PC-3 (cell line): Measurements from ENCODE around the gene C1QTNF6. TPM values are rescaled to one million over a fixed set of nuclear protein-coding genes. Genes with fewer than 3 reads are reported as not detected.

ENCODE experiments used
- ATAC-seq: fragments of 200-7000 bp; cut with Tn5 transposase; 2 replicates; pipeline ENCODE4 v1.9.1; 2020; ENCODE audit warnings: mild to moderate bottlenecking, moderate library complexity
- BruUV-seq: library from RNA; stranded (reverse); fragments of 400-500 nt; replicated peaks from 2 replicates; lab custom pipeline; 2021; lab: Mats Ljungman, UMichigan
- CTCF ChIA-PET: fragments of 300-600 bp; sonication (Branson Sonifier 250); formaldehyde crosslinking; loops from one replicate; lab custom pipeline; 2022; ENCODE audit warnings: antibody characterized with exemption; lab: Charles Lee
- POLR2A ChIA-PET: fragments of 300-600 bp; sonication (Branson Sonifier 250); formaldehyde crosslinking; loops from one replicate; lab custom pipeline; 2022; ENCODE audit warnings: antibody characterized with exemption; ENCODE audit not compliant: unreplicated experiment; lab: Charles Lee
- DNase-seq: peaks from one replicate; pipeline ENCODE4 v3.0.0-alpha.2; 2015
- H2AFZ ChIP-seq: fragments of 300-600 bp; sonication (generic); 2 replicates; pipeline ENCODE4 v1.6.0; 2016; ENCODE audit warnings: antibody characterized with exemption, low read length
- H3F3A ChIP-seq: fragments of 300-600 bp; sonication (generic); one replicate; pipeline ENCODE4 v1.6.0; 2017; ENCODE audit warnings: antibody characterized with exemption, low read length, control low read depth, mild to moderate bottlenecking; ENCODE audit not compliant: unreplicated experiment
- H3K27ac ChIP-seq: fragments of 300-600 bp; sonication (generic); 2 replicates; pipeline ENCODE4 v1.5.1; 2016; ENCODE audit warnings: mild to moderate bottlenecking, low read length
- H3K27me3 ChIP-seq: fragments of 300-600 bp; sonication (generic); 2 replicates; pipeline ENCODE4 v1.6.1; 2016; ENCODE audit warnings: low read length, mixed read lengths
- H3K36me3 ChIP-seq: fragments of 300-600 bp; sonication (generic); 2 replicates; pipeline ENCODE4 v1.6.1; 2016; ENCODE audit warnings: low read depth, mixed run types, low read length, mixed read lengths
- H3K4me1 ChIP-seq: fragments of 300-600 bp; sonication (generic); 2 replicates; pipeline ENCODE4 v1.5.1; 2016; ENCODE audit warnings: low read length; ENCODE audit not compliant: insufficient read depth
- H3K4me2 ChIP-seq: fragments of 300-600 bp; sonication (generic); 2 replicates; pipeline ENCODE4 v1.6.0; 2016; ENCODE audit warnings: low read length
- H3K4me3 ChIP-seq: fragments of 300-600 bp; sonication (generic); 2 replicates; pipeline ENCODE4 v1.5.1; 2016; ENCODE audit warnings: mild to moderate bottlenecking, low read length, mixed read lengths
- H3K79me2 ChIP-seq: fragments of 300-600 bp; sonication (generic); 2 replicates; pipeline ENCODE4 v1.6.1; 2017; ENCODE audit warnings: low read length, mixed read lengths
- H3K9ac ChIP-seq: fragments of 300-600 bp; sonication (generic); 2 replicates; pipeline ENCODE4 v1.6.0; 2016; ENCODE audit warnings: mild to moderate bottlenecking, low read length
- H3K9me2 ChIP-seq: fragments of 300-600 bp; sonication (generic); replicated peaks from 2 replicates; pipeline ENCODE4 v1.6.1; 2016; ENCODE audit warnings: mixed run types, low read length, mixed read lengths
- H3K9me3 ChIP-seq: fragments of 300-600 bp; sonication (generic); 2 replicates; pipeline ENCODE4 v1.6.1; 2016; ENCODE audit warnings: low read length, mixed read lengths
- H4K20me1 ChIP-seq: fragments of 300-600 bp; sonication (generic); 2 replicates; pipeline ENCODE4 v1.6.1; 2016; ENCODE audit warnings: low read length, mixed read lengths
- CTCF ChIP-seq: fragments of 300-600 bp; sonication (generic); conservative IDR thresholded peaks from 2 replicates; pipeline ENCODE4 v1.5.1; 2017; ENCODE audit warnings: antibody characterized with exemption, low read depth, mild to moderate bottlenecking, low read length
- EZH2 ChIP-seq: fragments of 300-600 bp; sonication (generic); IDR thresholded peaks from one replicate; pipeline ENCODE4 v1.6.1; 2017; ENCODE audit warnings: antibody characterized with exemption, mild to moderate bottlenecking, low read length; ENCODE audit not compliant: unreplicated experiment
- EZH2phosphoT487 ChIP-seq: fragments of 300-600 bp; sonication (generic); IDR thresholded peaks from 2 replicates; pipeline ENCODE4 v1.6.1; 2018; ENCODE audit warnings: mild to moderate bottlenecking, antibody characterized with exemption, low read length, borderline replicate concordance
- intact Hi-C: fragments of 100-400 bp; cut with micrococcal nuclease; formaldehyde crosslinking; loops from 2 replicates; pipeline ENCODE4 v1.9.0; 2023
- total RNA-seq: library from RNA; depleted of rRNA; stranded (reverse); fragments of >200 nt; gene quantifications from 2 replicates; pipeline ENCODE4 v1.2.3, GENCODE V29; 2014

C1QTNF6 gene
- total RNA-seq, 1 experiment from 2014 or later = 3.8 TPM

GRCh38 chr22:37135023-37135422, 53.0 kb downstream of the C1QTNF6 start:
- ChIA-PET POLR2A (no interaction called here), CTCF (no interaction called here)
- no peaks in the 10 kb centered on the region for H3K79me2 ChIP-seq
- DNase-seq (no peak), ATAC-seq (no peak)
- no peak overlapping the region for H3K4me3 ChIP-seq
- no peak overlapping the region for H3K27ac ChIP-seq
- no peaks in the 10 kb centered on the region for H3K36me3 ChIP-seq
- H3K9me3 ChIP-seq = no peaks in the 10 kb centered on the region
- no peaks in the 10 kb centered on the region for H3K4me1 ChIP-seq
- intact Hi-C loops = no loop called here
- TF ChIP-seq CTCF (no peak), EZH2 (no peak), EZH2phosphoT487 (no peak)
- H3K27me3 ChIP-seq = no peaks in the 10 kb centered on the region
- H4K20me1 ChIP-seq = no peaks in the 10 kb centered on the region
- no TSS peak for BruUV-seq
- no peaks in the 10 kb centered on the region for H3K9me2 ChIP-seq
- no peak overlapping the region for H3K9ac ChIP-seq
- H3F3A ChIP-seq = no peaks in the 10 kb centered on the region
- H3K4me2 ChIP-seq = no peak overlapping the region
- H2AFZ ChIP-seq = no peak overlapping the region

- CTCF ChIA-PET = no interaction called here
- POLR2A ChIA-PET = no interaction called here
These were observed 54.6 kb downstream of the C1QTNF6 start for GRCh38 chr22:37133304-37134018.

More at GRCh38 chr22:37133304-37134018, 54.6 kb downstream of the C1QTNF6 start:
- H3F3A ChIP-seq = no peaks in the 10 kb centered on the region
- ATAC-seq (no peak), DNase-seq (no peak)
- H3K4me2 ChIP-seq = no peak overlapping the region
- no peaks in the 10 kb centered on the region for H3K9me2 ChIP-seq
- no peaks in the 10 kb centered on the region for H3K9me3 ChIP-seq
- H3K79me2 ChIP-seq = no peaks in the 10 kb centered on the region
- no peaks in the 10 kb centered on the region for H4K20me1 ChIP-seq
- no peak overlapping the region for H2AFZ ChIP-seq
- intact Hi-C loops = no loop called here
- H3K4me3 ChIP-seq = no peak overlapping the region
- no peaks in the 10 kb centered on the region for H3K36me3 ChIP-seq
- no TSS peak for BruUV-seq
- H3K9ac ChIP-seq = no peak overlapping the region
- H3K27me3 ChIP-seq = no peaks in the 10 kb centered on the region
- TF ChIP-seq EZH2 (no peak), CTCF (no peak), EZH2phosphoT487 (no peak)
- H3K27ac ChIP-seq = no peak overlapping the region
- H3K4me1 ChIP-seq = no peaks in the 10 kb centered on the region
